ENCODE data around the gene EXOSC9.

EXOSC9 gene

GRCh38 chr4:121823505-121824170 is 22.5 kb downstream of the EXOSC9 start, which contains the start of gene CCNA2:
Gene CCNA2, minus strand, starts transcription at chr4:121823883. Its CDS starts 255 bp downstream, at chr4:121823628.
- DNase-seq (ENCODE audit: low spot score): peak; percentile 95
- H3K27ac Mint-ChIP-seq: peak within 1 kb of the TSS; percentile 98
- peak within 1 kb of the TSS; percentile 98 for H3K4me3 Mint-ChIP-seq
- peaks cover 26% of the 10 kb centered on the region for H3K4me1 Mint-ChIP-seq (ENCODE audit: low read depth)
- H3K36me3 Mint-ChIP-seq (ENCODE audit: low read depth): peaks cover 40% of the 10 kb centered on the region
- H3K9me3 Mint-ChIP-seq: no peaks in the 10 kb centered on the region
- H3K27me3 Mint-ChIP-seq (ENCODE audit: low read depth): no peaks in the 10 kb centered on the region

- DNase-seq (ENCODE audit: low spot score): no peak
- H3K36me3 Mint-ChIP-seq (ENCODE audit: low read depth): peaks cover 36% of the 10 kb centered on the region
- no peaks in the 10 kb centered on the region for H3K27me3 Mint-ChIP-seq (ENCODE audit: low read depth)
- peaks cover 22% of the 10 kb centered on the region for H3K4me1 Mint-ChIP-seq (ENCODE audit: low read depth)
- no peaks in the 10 kb centered on the region for H3K9me3 Mint-ChIP-seq
- peak overlapping the region; percentile 98 for H3K27ac Mint-ChIP-seq
- H3K4me3 Mint-ChIP-seq: peak overlapping the region; percentile 98
Measured at GRCh38 chr4:121824171-121824527, 23.0 kb downstream of the EXOSC9 start.

- Mint-ChIP-seq H3K4me3 (peak overlapping the region; percentile 32), H3K27ac (no peak overlapping the region)
Measured at GRCh38 chr4:121824950-121825349, 23.8 kb downstream of the EXOSC9 start.

DNA sequence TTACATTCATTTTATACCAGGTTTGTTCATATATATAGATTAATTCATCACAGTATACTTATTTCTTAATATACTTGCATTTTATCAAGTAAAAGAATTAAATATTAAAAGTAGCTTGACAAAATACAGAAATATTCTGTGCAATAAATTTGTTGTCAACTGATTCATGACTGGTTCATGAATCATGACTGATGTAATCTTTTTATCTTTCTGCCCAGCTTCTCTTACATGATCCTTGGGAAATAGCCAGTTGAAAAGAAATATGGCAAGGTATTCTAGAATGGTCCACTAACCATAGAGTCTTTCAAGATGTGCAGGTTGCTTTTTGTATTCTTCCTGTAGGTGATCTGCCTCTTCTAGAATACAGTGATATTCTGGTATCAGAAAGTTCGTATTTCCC is 26.7 kb downstream of the EXOSC9 start:
- no peak for DNase-seq (ENCODE audit: low spot score)
- H3K9me3 Mint-ChIP-seq: no peaks in the 10 kb centered on the region

More at GRCh38 chr4:121824950-121825349, 23.8 kb downstream of the EXOSC9 start:
- no peaks in the 10 kb centered on the region for H3K27me3 Mint-ChIP-seq (ENCODE audit: low read depth)
- peaks cover 30% of the 10 kb centered on the region for H3K36me3 Mint-ChIP-seq (ENCODE audit: low read depth)
- H3K4me1 Mint-ChIP-seq (ENCODE audit: low read depth): peaks cover 17% of the 10 kb centered on the region
- no peaks in the 10 kb centered on the region for H3K9me3 Mint-ChIP-seq
- no peak for DNase-seq (ENCODE audit: low spot score)

DNA sequence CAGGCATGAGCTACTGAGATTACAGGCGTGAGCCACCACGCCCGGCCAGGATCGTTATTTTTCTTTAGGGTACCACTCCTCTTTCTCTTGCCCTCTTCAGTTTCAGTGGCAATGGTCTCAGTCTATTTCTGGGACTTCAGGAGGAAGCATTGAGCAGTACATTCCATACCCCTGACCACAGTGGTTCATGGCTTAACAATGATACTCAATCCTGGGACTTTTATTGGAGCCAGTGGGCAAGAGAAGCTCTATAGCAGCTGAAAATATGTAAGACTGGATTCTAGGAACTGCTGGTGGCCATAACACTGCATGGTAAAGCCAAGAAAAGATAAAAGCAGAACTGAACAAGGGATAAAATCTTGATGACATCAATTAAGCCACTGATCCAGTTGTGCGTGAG is 28.4 kb downstream of the EXOSC9 start:
- no peak overlapping the region for H3K4me3 Mint-ChIP-seq
- H3K36me3 Mint-ChIP-seq (ENCODE audit: low read depth): peaks cover 2% of the 10 kb centered on the region
- no peak overlapping the region for H3K27ac Mint-ChIP-seq
- H3K27me3 Mint-ChIP-seq (ENCODE audit: low read depth): no peaks in the 10 kb centered on the region
- H3K4me1 Mint-ChIP-seq (ENCODE audit: low read depth): peaks cover 2% of the 10 kb centered on the region
- H3K9me3 Mint-ChIP-seq: no peaks in the 10 kb centered on the region
- no peak for DNase-seq (ENCODE audit: low spot score)

More for the DNA sequence above, 26.7 kb downstream of the EXOSC9 start:
- no peak overlapping the region for H3K4me3 Mint-ChIP-seq
- no peaks in the 10 kb centered on the region for H3K27me3 Mint-ChIP-seq (ENCODE audit: low read depth)
- H3K4me1 Mint-ChIP-seq (ENCODE audit: low read depth): peaks cover 2% of the 10 kb centered on the region
- peaks cover 6% of the 10 kb centered on the region for H3K36me3 Mint-ChIP-seq (ENCODE audit: low read depth)
- H3K27ac Mint-ChIP-seq: no peak overlapping the region

GRCh38 chr4:121838136-121838535 is 37.0 kb downstream of the EXOSC9 start:
- DNase-seq (ENCODE audit: low spot score): no peak
- Mint-ChIP-seq H3K4me1 (ENCODE audit: low read depth) (no peaks in the 10 kb centered on the region), H3K27ac (no peak overlapping the region), H3K27me3 (ENCODE audit: low read depth) (no peaks in the 10 kb centered on the region), H3K36me3 (ENCODE audit: low read depth) (peaks cover 13% of the 10 kb centered on the region), H3K4me3 (no peak overlapping the region), H3K9me3 (no peaks in the 10 kb centered on the region)

DNA sequence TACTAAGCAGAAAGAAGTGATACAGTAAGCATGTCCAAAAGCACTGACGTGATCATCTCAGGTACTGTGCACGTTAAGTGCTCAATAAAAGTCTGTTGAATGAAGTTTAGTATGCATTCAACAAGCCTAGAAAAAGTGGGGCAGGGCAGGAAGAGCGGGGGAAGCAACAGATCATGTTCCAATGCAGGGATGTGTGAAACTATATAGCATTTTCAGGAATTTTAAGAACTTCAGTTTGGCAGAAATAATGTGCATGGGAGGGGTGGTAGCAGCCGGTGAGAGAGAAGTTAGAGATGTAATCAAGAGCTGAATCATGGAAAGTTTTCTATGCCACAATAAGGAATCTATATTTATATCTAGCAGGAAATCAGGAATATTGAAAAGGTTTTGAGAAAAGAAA is 41.7 kb downstream of the EXOSC9 start:
- H3K9me3 Mint-ChIP-seq: no peaks in the 10 kb centered on the region
- no peak overlapping the region for H3K27ac Mint-ChIP-seq
- H3K36me3 Mint-ChIP-seq (ENCODE audit: low read depth): peaks cover 22% of the 10 kb centered on the region
- no peaks in the 10 kb centered on the region for H3K27me3 Mint-ChIP-seq (ENCODE audit: low read depth)
- no peaks in the 10 kb centered on the region for H3K4me1 Mint-ChIP-seq (ENCODE audit: low read depth)
- H3K4me3 Mint-ChIP-seq: no peak overlapping the region
- DNase-seq (ENCODE audit: low spot score): no peak

- DNase-seq (ENCODE audit: low spot score): no peak
- Mint-ChIP-seq H3K27me3 (ENCODE audit: low read depth) (no peaks in the 10 kb centered on the region), H3K9me3 (no peaks in the 10 kb centered on the region), H3K27ac (no peak overlapping the region), H3K4me1 (ENCODE audit: low read depth) (no peaks in the 10 kb centered on the region), H3K36me3 (ENCODE audit: low read depth) (peaks cover 14% of the 10 kb centered on the region), H3K4me3 (no peak overlapping the region)
Measured at GRCh38 chr4:121846662-121847061, 45.5 kb downstream of the EXOSC9 start.

DNA sequence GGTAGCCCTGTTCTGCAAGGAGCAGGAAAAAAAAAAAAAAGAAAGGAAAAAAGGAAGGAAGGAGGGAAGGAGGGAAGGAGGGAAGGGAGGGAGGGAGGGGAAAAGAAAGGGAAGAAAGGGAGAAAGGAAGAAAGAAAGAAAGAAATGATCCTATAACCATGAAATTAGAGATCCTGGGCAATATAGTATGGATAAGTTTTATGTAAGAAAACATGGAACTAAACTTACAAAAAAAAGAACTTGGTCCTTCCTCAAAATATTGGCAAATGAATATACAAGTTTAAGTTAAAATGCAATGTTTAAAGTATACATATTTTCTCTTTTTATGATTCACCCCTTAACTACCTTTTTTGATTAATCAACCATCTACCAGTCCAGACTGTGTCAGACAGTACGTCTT is 50.2 kb downstream of the EXOSC9 start:
- H3K4me3 Mint-ChIP-seq: no peak overlapping the region
- peaks cover 11% of the 10 kb centered on the region for H3K36me3 Mint-ChIP-seq (ENCODE audit: low read depth)
- H3K27ac Mint-ChIP-seq: no peak overlapping the region
- no peaks in the 10 kb centered on the region for H3K27me3 Mint-ChIP-seq (ENCODE audit: low read depth)
- no peak for DNase-seq (ENCODE audit: low spot score)
- no peaks in the 10 kb centered on the region for H3K9me3 Mint-ChIP-seq
- H3K4me1 Mint-ChIP-seq (ENCODE audit: low read depth): no peaks in the 10 kb centered on the region

GRCh38 chr4:121860121-121860520 is 59.0 kb downstream of the EXOSC9 start:
- no peak overlapping the region for H3K27ac Mint-ChIP-seq

DNA sequence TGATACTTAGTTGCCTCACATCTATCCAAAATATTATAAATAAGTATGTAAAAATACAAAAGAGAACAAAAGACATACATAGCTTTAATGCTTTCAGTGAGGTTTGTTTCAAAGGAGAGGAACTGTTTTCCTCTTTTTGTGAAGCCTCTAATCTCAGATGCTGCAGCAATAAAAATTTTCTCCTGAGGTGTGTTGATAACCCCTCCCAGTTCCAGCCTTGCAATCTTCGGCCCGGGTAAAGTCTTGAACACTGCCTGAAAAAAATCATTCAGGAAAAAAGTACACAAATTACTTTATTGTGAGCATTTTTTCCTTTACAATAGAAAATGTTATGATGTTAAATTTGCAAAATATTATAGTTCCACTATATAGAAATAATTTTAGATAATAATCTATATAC is 60.3 kb downstream of the EXOSC9 start:
- Mint-ChIP-seq H3K4me1 (ENCODE audit: low read depth) (no peaks in the 10 kb centered on the region), H3K27me3 (ENCODE audit: low read depth) (no peaks in the 10 kb centered on the region), H3K36me3 (ENCODE audit: low read depth) (peaks cover 8% of the 10 kb centered on the region), H3K4me3 (no peak overlapping the region), H3K27ac (no peak overlapping the region), H3K9me3 (no peaks in the 10 kb centered on the region)
- DNase-seq (ENCODE audit: low spot score): no peak

More at GRCh38 chr4:121860121-121860520, 59.0 kb downstream of the EXOSC9 start:
- no peaks in the 10 kb centered on the region for H3K9me3 Mint-ChIP-seq
- no peaks in the 10 kb centered on the region for H3K36me3 Mint-ChIP-seq (ENCODE audit: low read depth)
- no peaks in the 10 kb centered on the region for H3K4me1 Mint-ChIP-seq (ENCODE audit: low read depth)
- no peak for DNase-seq (ENCODE audit: low spot score)
- no peak overlapping the region for H3K4me3 Mint-ChIP-seq
- no peaks in the 10 kb centered on the region for H3K27me3 Mint-ChIP-seq (ENCODE audit: low read depth)

DNA sequence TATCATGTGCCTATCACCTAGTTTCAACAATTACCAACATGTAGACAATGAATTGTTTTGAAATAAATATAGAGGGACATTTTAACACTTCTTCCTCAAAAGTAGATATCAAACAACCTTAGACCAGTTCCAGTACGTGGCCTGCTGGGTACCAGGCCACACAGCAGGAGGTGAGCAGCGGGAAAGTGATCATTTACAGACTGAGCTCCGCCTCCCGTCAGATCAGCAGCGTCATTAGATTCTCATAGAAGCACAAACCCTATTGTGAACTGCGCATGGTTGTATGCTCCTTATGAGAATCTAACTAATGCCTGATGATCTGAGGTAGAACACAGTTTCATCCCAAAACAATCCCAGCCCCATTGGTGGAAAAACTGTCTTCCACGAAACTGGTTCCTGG is 62.7 kb downstream of the EXOSC9 start:
- peaks cover 22% of the 10 kb centered on the region for H3K36me3 Mint-ChIP-seq (ENCODE audit: low read depth)
- no peak for DNase-seq (ENCODE audit: low spot score)
- H3K4me3 Mint-ChIP-seq: no peak overlapping the region
- H3K9me3 Mint-ChIP-seq: no peaks in the 10 kb centered on the region
- H3K27ac Mint-ChIP-seq: no peak overlapping the region
- peaks cover 2% of the 10 kb centered on the region for H3K4me1 Mint-ChIP-seq (ENCODE audit: low read depth)
- H3K27me3 Mint-ChIP-seq (ENCODE audit: low read depth): no peaks in the 10 kb centered on the region
